HG02798 (cell line): ENCODE results near the gene ITPA.
A peak's percentile ranks its signal among the peaks of the same experiment; 100 is the strongest.

Experiments
- ATAC-seq: cut with Tn5 transposase; IDR thresholded peaks from one replicate; pipeline ENCODE4 v1.9.1; 2021; ENCODE audit warnings: mild to moderate bottlenecking; ENCODE audit not compliant: unreplicated experiment, poor library complexity

The ITPA gene

GRCh38 chr20:3224681-3225421 lies 15.6 kb downstream of the ITPA start:
- no peak for ATAC-seq

- no peak for ATAC-seq
Measured at GRCh38 chr20:3226093-3226492, 16.8 kb downstream of the ITPA start.

GRCh38 chr20:3226864-3227263 lies 17.6 kb downstream of the ITPA start:
- no peak for ATAC-seq

GRCh38 chr20:3227506-3227905 lies 18.2 kb downstream of the ITPA start:
- ATAC-seq: no peak

GRCh38 chr20:3227936-3228749 lies 18.8 kb downstream of the ITPA start:
- no peak for ATAC-seq

- no peak for ATAC-seq
Measured at GRCh38 chr20:3228750-3229032, 19.4 kb downstream of the ITPA start.

- no peak for ATAC-seq
Measured at GRCh38 chr20:3229158-3229557, 19.9 kb downstream of the ITPA start.

GRCh38 chr20:3229798-3230197 lies 20.5 kb downstream of the ITPA start:
- no peak for ATAC-seq

- ATAC-seq: no peak
Measured at GRCh38 chr20:3231116-3231515, 21.8 kb downstream of the ITPA start.

GRCh38 chr20:3231889-3232588 lies 22.7 kb downstream of the ITPA start:
- no peak for ATAC-seq

GRCh38 chr20:3233131-3233990 lies 24.1 kb downstream of the ITPA start:
- ATAC-seq: no peak

- no peak for ATAC-seq
Measured at GRCh38 chr20:3233991-3234498, 24.7 kb downstream of the ITPA start.

- ATAC-seq: no peak
Measured at GRCh38 chr20:3235666-3236324, 26.5 kb downstream of the ITPA start.

- no peak for ATAC-seq
Measured at GRCh38 chr20:3237011-3237957, 28.0 kb downstream of the ITPA start.

- no peak for ATAC-seq
Measured at GRCh38 chr20:3237958-3238615, 28.8 kb downstream of the ITPA start.

- peak; percentile 32 for ATAC-seq
Measured at GRCh38 chr20:3238616-3239025, 29.3 kb downstream of the ITPA start.

GRCh38 chr20:3239026-3239866 lies 29.9 kb downstream of the ITPA start, which contains the start of gene SLC4A11:
Gene SLC4A11 (minus strand): TSS chr20:3239190. CDS start chr20:3239137, 53 bp downstream.
- peak; percentile 60 for ATAC-seq
